GM18867 (cell line): ENCODE data around the gene FBLL1.
"Not testable (repeated sequence)": the region's sequence is repeated elsewhere in the genome, so short reads cannot be mapped to it uniquely, and the experiment has no call there.

ENCODE experiments used
- ATAC-seq: cut with Tn5 transposase; IDR thresholded peaks from one replicate; pipeline ENCODE4 v1.9.1; 2021; ENCODE audit warnings: mild to moderate bottlenecking, moderate library complexity; ENCODE audit not compliant: unreplicated experiment

FBLL1 gene

GRCh38 chr5:168528521-168529373, at the start of gene FBLL1:
TSS of gene FBLL1 (plus strand) at chr5:168529305. CDS start at chr5:168529505, 200 bp downstream.
- ATAC-seq: no peak

- no peak for ATAC-seq
Observed at GRCh38 chr5:168480601-168481000, 48.5 kb upstream of the FBLL1 start.

GRCh38 chr5:168481330-168481788, 47.7 kb upstream of the FBLL1 start:
- peak; percentile 97 for ATAC-seq

- no peak for ATAC-seq
Observed at GRCh38 chr5:168482361-168482760, 46.7 kb upstream of the FBLL1 start.

- peak; percentile 79 for ATAC-seq
Observed at GRCh38 chr5:168486136-168486879, 42.8 kb upstream of the FBLL1 start, which contains the start of gene RARS1. TSS of gene RARS1 (plus strand) at chr5:168486471. CDS start at chr5:168486499, 28 bp downstream.

- no peak for ATAC-seq
Observed at GRCh38 chr5:168489059-168489458, 40.0 kb upstream of the FBLL1 start.

- no peak for ATAC-seq
Observed at GRCh38 chr5:168494057-168494555, 35.0 kb upstream of the FBLL1 start.

- ATAC-seq: no peak
Observed at GRCh38 chr5:168502563-168503237, 26.4 kb upstream of the FBLL1 start.

GRCh38 chr5:168513861-168514428, 15.2 kb upstream of the FBLL1 start:
- ATAC-seq: no peak

- no peak for ATAC-seq
Observed at GRCh38 chr5:168525856-168526255, 3.2 kb upstream of the FBLL1 start.

- no peak for ATAC-seq
Observed at GRCh38 chr5:168527756-168528295, 1.3 kb upstream of the FBLL1 start.

GRCh38 chr5:168529374-168530234, 499 bp downstream of the FBLL1 start:
- no peak for ATAC-seq

GRCh38 chr5:168530621-168531150, 1.6 kb downstream of the FBLL1 start:
- ATAC-seq: no peak

GRCh38 chr5:168531191-168531590, 2.1 kb downstream of the FBLL1 start:
- no peak for ATAC-seq

GRCh38 chr5:168531987-168532864, 3.1 kb downstream of the FBLL1 start:
- no peak for ATAC-seq

- ATAC-seq: not testable (repeated sequence)
Observed at GRCh38 chr5:168534351-168534750, 5.2 kb downstream of the FBLL1 start.

- no peak for ATAC-seq
Observed at GRCh38 chr5:168537176-168537575, 8.1 kb downstream of the FBLL1 start.

GRCh38 chr5:168549554-168549953, 20.4 kb downstream of the FBLL1 start:
- no peak for ATAC-seq
